Endothelial cell of umbilical vein (primary cell): Measurements from ENCODE around the gene MASTL. TPM values are rescaled to one million over a fixed set of nuclear protein-coding genes. Genes with fewer than 3 reads are reported as not detected.

ENCODE experiments used
- BruUV-seq: library from RNA; stranded (reverse); fragments of 400-500 nt; replicated peaks from 2 replicates; lab custom pipeline; 2021; lab: Mats Ljungman, UMichigan
- CTCF ChIA-PET: fragments of 300-600, 350-600 bp; sonication (Branson Sonifier 250); formaldehyde crosslinking; loops from one replicate; lab custom pipeline; 2021; ENCODE audit warnings: antibody characterized with exemption, inconsistent platforms; lab: Charles Lee
- POLR2A ChIA-PET: fragments of 300-600, 350-600 bp; sonication (Branson Sonifier 250); formaldehyde crosslinking; loops from one replicate; lab custom pipeline; 2021; ENCODE audit warnings: antibody characterized with exemption, inconsistent platforms; lab: Charles Lee
- DNase-seq: peaks from one replicate; pipeline ENCODE4 v3.0.0-alpha.2; 2011; ENCODE audit warnings: low read depth, low spot score
- FAIRE-seq: peaks from 2 replicates; lab custom pipeline; 2011; peaks lifted over from hg19 to GRCh38; lab: Jason Lieb, UNC
- H2AFZ ChIP-seq: 2 replicates; pipeline ENCODE4 v1.6.0; 2012; ENCODE audit warnings: low read depth, low read length, control low read depth, inconsistent platforms
- H3K27ac ChIP-seq: 2 replicates; pipeline ENCODE4 v1.5.1; 2011; ENCODE audit warnings: low read depth, mild to moderate bottlenecking, control low read depth, low read length, moderate library complexity; ENCODE audit not compliant: insufficient read depth
- H3K27me3 ChIP-seq, 2 experiments: 2 replicates each; pipeline versions ENCODE4 v1.6.0 to v1.6.1; 2011; ENCODE audit warnings: low read length in 2 of 2, mixed read lengths in 1 of 2; ENCODE audit not compliant: control insufficient read depth in 2 of 2, insufficient read depth in 2 of 2
- H3K36me3 ChIP-seq, 2 experiments: 2 replicates in 1 of 2; 3 replicates in 1 of 2; pipeline ENCODE4 v1.5.1; 2011; ENCODE audit warnings: low read length in 2 of 2, mild to moderate bottlenecking in 1 of 2, moderate library complexity in 1 of 2; ENCODE audit not compliant: control insufficient read depth in 2 of 2, insufficient read depth in 2 of 2; ENCODE audit errors: extremely low read depth in 1 of 2
- H3K4me1 ChIP-seq: 3 replicates; pipeline ENCODE4 v1.5.1; 2011; ENCODE audit warnings: mild to moderate bottlenecking, low read length; ENCODE audit not compliant: control insufficient read depth, insufficient read depth; ENCODE audit errors: extremely low read depth
- H3K4me2 ChIP-seq: 2 replicates; pipeline ENCODE4 v1.6.1; 2011; ENCODE audit warnings: low read length, control low read depth, mixed read lengths; ENCODE audit not compliant: insufficient read depth
- H3K4me3 ChIP-seq, 3 experiments: fragments of 200-600 bp in 1 of 3; sonication (generic), shearing (Covaris generic) in 1 of 3; replicated peaks in 1 of 3; 2 replicates each; pipeline ENCODE4 v1.5.1; 2011 to 2016; ENCODE audit warnings: control low read depth in 3 of 3, low read length in 3 of 3, mild to moderate bottlenecking in 2 of 3, inconsistent platforms in 1 of 3, low read depth in 1 of 3, moderate library complexity in 1 of 3; ENCODE audit not compliant: insufficient read depth in 1 of 3
- H3K79me2 ChIP-seq: 2 replicates; pipeline ENCODE4 v1.6.0; 2012; ENCODE audit warnings: low read length, inconsistent platforms; ENCODE audit not compliant: control insufficient read depth, insufficient read depth
- H3K9ac ChIP-seq: replicated peaks from 2 replicates; pipeline ENCODE3; 2011; ENCODE audit warnings: low read length, control low read depth; ENCODE audit not compliant: insufficient read depth; ENCODE audit errors: extremely low read depth
- H3K9me1 ChIP-seq: replicated peaks from 3 replicates; pipeline ENCODE4 v1.6.0; 2011; ENCODE audit warnings: mild to moderate bottlenecking, low read length; ENCODE audit not compliant: control insufficient read depth, insufficient read depth; ENCODE audit errors: extremely low read depth
- H3K9me3 ChIP-seq: replicated peaks from 2 replicates; pipeline ENCODE4 v1.5.1; 2012; ENCODE audit warnings: low read length, inconsistent platforms; ENCODE audit not compliant: control insufficient read depth, insufficient read depth
- H4K20me1 ChIP-seq: replicated peaks from 2 replicates; pipeline ENCODE3; 2011; ENCODE audit warnings: mild to moderate bottlenecking, low read length; ENCODE audit not compliant: control insufficient read depth, insufficient read depth; ENCODE audit errors: extremely low read depth
- EZH2 ChIP-seq: IDR thresholded peaks from 2 replicates; pipeline ENCODE4 v1.6.1; 2012; ENCODE audit warnings: borderline replicate concordance, low read depth, mild to moderate bottlenecking, moderate library complexity, low read length, inconsistent platforms; ENCODE audit not compliant: severe bottlenecking
- FOS ChIP-seq: IDR thresholded peaks from 2 replicates; pipeline ENCODE4 v1.6.1; 2011; ENCODE audit warnings: mild to moderate bottlenecking, low read length, moderate library complexity, borderline replicate concordance; ENCODE audit not compliant: insufficient read depth
- GATA2 ChIP-seq: IDR thresholded peaks from 2 replicates; pipeline ENCODE4 v1.7.0; 2011; ENCODE audit warnings: low read depth, mild to moderate bottlenecking, moderate library complexity, mixed read lengths, low read length; ENCODE audit not compliant: insufficient read length, insufficient read depth
- JUN ChIP-seq: IDR thresholded peaks from 2 replicates; pipeline ENCODE4 v1.6.1; 2011; ENCODE audit warnings: borderline replicate concordance, low read depth; ENCODE audit not compliant: insufficient read length, insufficient read depth
- MYC ChIP-seq: IDR thresholded peaks from one replicate; pipeline ENCODE4 v1.6.1; 2011; ENCODE audit warnings: mild to moderate bottlenecking, low read depth, low read length
- POLR2A ChIP-seq: IDR thresholded peaks from 2 replicates; pipeline ENCODE4 v1.6.1; 2012; ENCODE audit warnings: low read depth, mild to moderate bottlenecking, control low read depth, low read length
- POLR2AphosphoS5 ChIP-seq: IDR thresholded peaks from 2 replicates; pipeline ENCODE4 v1.6.1; 2012; ENCODE audit warnings: low read depth, mild to moderate bottlenecking, control low read depth, low read length, moderate library complexity; ENCODE audit not compliant: insufficient read depth
- dilution Hi-C: fragments of 300-500 bp; cut with MboI; formaldehyde crosslinking; loops from one replicate; pipeline ENCODE4 v1.15.0; 2019; ENCODE audit warnings: low sequenced_read_pairs; ENCODE audit not compliant: extremely low pct_ligation_motif_present
- intact Hi-C: fragments of 100-400 bp; cut with micrococcal nuclease; formaldehyde crosslinking; loops from one replicate; pipeline ENCODE4 v1.10.0; 2022
- polyA plus RNA-seq, 4 experiments: library from polyadenylated mRNA; depleted of rRNA in 3 of 4; stranded (reverse) in 3 of 4; unstranded in 1 of 4; fragments of >200 nt; gene quantifications; 2 replicates each; pipeline versions ENCODE4 v1.2.1 to v1.2.3, GENCODE V29; 2011 to 2012; ENCODE audit warnings: missing spikeins in 1 of 4
- total RNA-seq: library from RNA; stranded (reverse); gene quantifications from 2 replicates; pipeline ENCODE4 v1.2.3, GENCODE V29; 2021
- TF ChIP-seq, protein P1 (sequence below): IDR thresholded peaks from 2 replicates; pipeline ENCODE4 v1.6.1; 2011; ENCODE audit not compliant: insufficient read depth, insufficient read length
- TF ChIP-seq, protein P2 (sequence below), 2 donors: IDR thresholded peaks; 1 replicate in 1 of 2; 2 replicates in 1 of 2; pipeline ENCODE4 v1.5.1; 2011; ENCODE audit warnings: low read length in 2 of 2, mild to moderate bottlenecking in 2 of 2, moderate library complexity in 2 of 2, control low read depth in 1 of 2, inconsistent platforms in 1 of 2, low read depth in 1 of 2; ENCODE audit not compliant: insufficient read depth in 1 of 2; ENCODE audit errors: extremely low read depth in 1 of 2

The MASTL gene
- total and polyA plus RNA-seq, 2 donors (not counting 3 experiments of a cell fraction or from before 2014, with no cell fraction given), result 5.4 to 17.8 TPM

DNA sequence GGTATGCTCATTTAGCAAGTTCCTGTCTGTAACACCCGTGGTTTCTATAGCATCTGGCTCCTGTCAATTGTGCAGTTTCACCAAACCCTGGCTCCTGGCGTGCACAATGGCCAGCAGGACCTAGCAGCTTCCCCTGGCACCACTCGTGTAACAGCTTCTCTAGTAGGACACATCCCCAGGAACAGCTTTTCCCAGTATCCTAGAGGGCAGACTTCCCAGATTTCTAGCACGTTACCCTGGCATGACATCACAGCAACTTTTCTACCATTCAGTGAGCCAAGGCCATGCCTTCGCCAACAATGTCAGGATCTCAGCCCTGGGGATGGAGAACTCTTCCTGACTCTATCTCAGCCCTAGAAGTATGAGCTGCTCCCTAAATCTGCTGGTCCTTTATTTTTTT, 7.5 kb upstream of the MASTL start:
- CTCF ChIA-PET, result no interaction called here
- no peak for FAIRE-seq
- BruUV-seq, result no TSS peak

More for the DNA sequence above, 7.5 kb upstream of the MASTL start:
- dilution Hi-C loops, result no loop called here
- POLR2A ChIA-PET, result no interaction called here
- Histone ChIP-seq H3K4me3 (no peak overlapping the region), H3K9me3 (no peaks in the 10 kb centered on the region), H3K79me2 (peaks cover 76% of the 10 kb centered on the region), H4K20me1 (peaks cover 5% of the 10 kb centered on the region), H3K4me1 (peaks cover 6% of the 10 kb centered on the region), H3K9me1 (no peaks in the 10 kb centered on the region), H3K4me2 (no peak overlapping the region), H2AFZ (no peak overlapping the region), H3K27ac (no peak overlapping the region), H3K9ac (no peak overlapping the region), H3K27me3 (no peaks in the 10 kb centered on the region), H3K36me3 (peaks cover 7 to 13% of the 10 kb centered on the region in 2 experiments)
- intact Hi-C loops, result no loop called here
- no peak for DNase-seq
- TF ChIP-seq, protein P1, sequence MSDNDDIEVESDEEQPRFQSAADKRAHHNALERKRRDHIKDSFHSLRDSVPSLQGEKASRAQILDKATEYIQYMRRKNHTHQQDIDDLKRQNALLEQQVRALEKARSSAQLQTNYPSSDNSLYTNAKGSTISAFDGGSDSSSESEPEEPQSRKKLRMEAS, result no peak
- TF ChIP-seq MYC (no peak), EZH2 (no peak), FOS (no peak), GATA2 (no peak), POLR2AphosphoS5 (no peak), JUN (no peak), POLR2A (no peak)
- TF ChIP-seq, protein P2, sequence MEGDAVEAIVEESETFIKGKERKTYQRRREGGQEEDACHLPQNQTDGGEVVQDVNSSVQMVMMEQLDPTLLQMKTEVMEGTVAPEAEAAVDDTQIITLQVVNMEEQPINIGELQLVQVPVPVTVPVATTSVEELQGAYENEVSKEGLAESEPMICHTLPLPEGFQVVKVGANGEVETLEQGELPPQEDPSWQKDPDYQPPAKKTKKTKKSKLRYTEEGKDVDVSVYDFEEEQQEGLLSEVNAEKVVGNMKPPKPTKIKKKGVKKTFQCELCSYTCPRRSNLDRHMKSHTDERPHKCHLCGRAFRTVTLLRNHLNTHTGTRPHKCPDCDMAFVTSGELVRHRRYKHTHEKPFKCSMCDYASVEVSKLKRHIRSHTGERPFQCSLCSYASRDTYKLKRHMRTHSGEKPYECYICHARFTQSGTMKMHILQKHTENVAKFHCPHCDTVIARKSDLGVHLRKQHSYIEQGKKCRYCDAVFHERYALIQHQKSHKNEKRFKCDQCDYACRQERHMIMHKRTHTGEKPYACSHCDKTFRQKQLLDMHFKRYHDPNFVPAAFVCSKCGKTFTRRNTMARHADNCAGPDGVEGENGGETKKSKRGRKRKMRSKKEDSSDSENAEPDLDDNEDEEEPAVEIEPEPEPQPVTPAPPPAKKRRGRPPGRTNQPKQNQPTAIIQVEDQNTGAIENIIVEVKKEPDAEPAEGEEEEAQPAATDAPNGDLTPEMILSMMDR (IDR thresholded peaks at IDR 0.05; ENCODE audit: extremely low read depth in 1 of 2, insufficient read depth in 1 of 2, low read depth in 1 of 2, low read length in 2 of 2), result no peak
